ENCODE results near the gene HOXA10.

HOXA10 gene

DNA sequence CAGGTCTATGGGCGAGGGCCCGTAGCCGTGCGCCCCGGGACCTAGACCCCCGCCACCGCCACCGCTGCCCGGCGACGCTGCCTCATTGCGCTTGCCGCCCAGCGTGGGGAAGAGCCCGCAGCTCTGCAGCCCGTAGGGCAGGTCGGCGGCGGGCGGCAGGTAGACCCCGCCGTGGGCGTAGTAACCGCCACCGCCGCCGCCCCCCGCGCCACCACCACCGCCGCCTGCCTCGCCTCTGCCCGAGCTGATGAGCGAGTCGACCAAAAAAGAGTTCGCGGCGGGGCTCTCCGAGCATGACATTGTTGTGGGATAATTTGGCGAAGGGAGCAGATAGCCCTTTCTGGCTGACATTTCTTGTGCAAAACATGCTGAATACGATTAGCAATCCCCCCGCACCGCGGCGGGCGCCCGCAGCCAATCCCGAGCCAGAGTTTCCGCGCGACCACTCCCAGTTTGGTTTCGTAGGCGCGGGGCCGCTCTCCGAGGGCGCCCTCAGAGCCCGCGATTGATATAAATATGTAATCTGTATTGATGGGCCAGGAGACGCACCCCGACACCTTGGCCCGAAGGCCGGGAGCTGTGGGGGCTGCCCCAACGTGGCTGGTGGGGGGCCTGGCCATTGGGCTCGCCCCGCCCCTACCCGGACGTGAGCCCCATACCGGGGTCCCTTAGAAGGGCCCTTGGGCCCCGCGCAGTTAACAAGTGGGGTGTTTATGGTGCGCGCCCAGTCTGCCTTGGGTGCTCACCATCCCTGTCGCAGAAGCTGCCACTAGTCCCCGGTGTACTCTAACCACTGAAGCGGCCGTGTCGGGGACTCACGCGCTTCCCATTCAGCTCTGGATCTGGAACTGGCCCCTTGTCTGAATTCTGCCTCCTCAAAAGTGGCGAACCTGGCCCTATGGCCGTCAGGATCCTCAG is at the start of gene HOXA10:
HOXA10 (minus strand) TSS at position 365 of the 918 bp plus-strand sequence; CDS start at position 351, 14 bp downstream.
- no peak for DNase-seq

DNA sequence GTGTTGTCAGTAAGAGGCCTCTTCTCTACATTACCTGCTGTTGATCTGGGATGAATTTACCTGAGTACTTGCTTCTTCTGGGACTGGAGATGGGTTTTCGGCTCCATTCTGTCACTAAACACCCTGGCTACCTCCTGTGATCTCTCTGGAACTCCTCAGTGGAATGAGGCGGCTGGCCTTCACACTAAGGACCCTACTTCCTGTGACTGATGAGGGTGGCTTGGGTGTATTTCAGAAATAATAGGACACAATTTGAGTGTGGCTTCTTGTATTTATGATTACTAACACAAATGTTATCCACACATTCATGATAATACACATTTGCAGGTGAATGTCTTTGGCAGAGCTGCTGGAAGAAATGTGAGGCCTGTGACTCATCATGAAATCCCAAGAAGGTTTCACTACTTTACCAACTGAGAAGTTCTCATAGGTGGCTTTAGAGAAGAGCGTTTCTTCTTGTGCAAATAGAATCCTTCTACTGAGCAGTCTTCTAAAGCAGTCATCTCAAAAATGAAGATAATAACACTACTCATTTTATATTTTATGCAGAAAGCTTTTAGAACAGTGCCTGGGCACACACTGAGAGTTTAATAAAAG is 47.2 kb upstream of the HOXA10 start:
- DNase-seq: no peak

DNA sequence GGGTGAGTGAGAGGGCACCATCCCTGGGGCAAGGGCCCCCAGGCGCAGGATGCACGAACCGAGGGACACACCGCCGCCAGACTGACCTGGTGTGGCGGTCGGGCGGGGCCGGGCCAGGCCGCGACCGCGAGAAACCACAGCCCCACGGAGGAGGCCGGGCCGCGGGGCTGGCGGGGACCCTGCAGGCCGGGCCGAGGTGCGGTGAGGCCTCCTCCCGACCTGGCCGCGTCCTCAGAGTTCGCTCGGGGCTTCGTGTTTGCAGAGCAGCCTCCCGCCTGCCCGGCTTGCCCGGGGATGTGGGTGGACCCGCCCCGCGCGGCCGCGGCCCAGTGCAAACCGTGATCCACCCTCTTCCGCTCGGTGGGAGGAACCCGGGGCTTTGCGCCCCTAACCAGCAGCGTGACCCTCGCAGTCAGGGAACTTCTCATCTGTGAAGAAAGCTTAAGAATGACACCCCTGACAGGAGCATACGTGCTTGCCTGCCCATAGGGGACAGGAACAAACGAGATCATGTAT is 46.4 kb upstream of the HOXA10 start:
- no peak for DNase-seq

DNA sequence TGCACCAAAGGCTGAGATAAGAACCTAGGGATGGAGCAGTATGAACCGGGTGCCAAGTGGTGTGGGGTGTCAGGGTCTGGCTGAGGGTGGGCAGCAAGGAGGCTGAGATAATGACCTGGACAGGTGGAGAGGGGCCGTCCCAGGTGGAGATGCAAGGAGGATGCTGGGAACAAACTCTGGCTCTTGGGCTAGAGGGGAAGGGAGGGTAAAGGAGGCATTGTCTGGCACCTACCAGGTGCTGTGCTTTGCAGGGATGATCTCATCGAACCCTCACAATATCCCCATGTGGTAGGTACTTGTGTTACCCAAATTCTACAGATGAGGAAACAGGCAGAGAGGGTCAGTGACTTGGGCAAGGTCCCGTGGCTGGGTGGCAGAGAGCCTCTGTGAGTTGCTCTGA is 45.7 kb upstream of the HOXA10 start:
- no peak for DNase-seq

DNA sequence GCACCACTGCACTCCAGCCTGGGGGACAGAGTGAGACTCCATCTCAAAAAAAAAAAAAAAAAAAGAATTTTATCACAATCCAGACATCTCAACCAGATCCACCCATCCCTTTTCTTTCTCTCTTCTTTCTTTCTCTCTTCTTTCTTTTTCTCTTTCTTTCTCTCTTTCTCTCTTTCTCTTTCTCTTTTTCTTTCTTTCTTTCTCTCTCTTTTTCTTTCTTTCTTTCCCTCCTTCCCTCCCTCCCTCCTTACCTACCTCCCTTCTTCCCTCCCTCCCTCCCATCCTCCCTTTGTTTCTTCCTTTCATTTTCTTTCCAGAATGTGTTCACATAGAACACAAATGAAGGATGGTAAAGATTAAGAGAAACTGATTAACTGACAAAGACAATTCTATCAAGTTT is 43.8 kb upstream of the HOXA10 start:
- no peak for DNase-seq

DNA sequence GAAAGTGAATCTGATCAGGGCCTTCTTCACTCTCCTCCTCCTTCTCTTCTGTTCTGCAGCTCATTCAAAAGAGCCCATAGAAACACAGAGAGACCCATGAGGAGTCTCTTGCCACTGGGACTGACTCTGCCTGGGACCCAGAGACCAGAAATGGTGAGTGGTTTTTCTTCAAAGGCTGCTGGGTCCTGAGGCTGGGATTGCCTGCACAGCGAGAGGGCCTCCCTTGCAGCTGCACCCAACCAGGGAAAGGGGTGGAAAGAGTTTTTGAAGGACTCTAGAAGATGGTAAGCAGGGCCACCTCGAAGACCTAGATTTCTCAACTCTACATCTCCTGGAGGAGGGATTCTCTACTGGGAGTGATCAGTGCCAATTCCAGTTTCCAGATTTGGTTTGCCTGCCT is 41.2 kb upstream of the HOXA10 start:
- DNase-seq: no peak

DNA sequence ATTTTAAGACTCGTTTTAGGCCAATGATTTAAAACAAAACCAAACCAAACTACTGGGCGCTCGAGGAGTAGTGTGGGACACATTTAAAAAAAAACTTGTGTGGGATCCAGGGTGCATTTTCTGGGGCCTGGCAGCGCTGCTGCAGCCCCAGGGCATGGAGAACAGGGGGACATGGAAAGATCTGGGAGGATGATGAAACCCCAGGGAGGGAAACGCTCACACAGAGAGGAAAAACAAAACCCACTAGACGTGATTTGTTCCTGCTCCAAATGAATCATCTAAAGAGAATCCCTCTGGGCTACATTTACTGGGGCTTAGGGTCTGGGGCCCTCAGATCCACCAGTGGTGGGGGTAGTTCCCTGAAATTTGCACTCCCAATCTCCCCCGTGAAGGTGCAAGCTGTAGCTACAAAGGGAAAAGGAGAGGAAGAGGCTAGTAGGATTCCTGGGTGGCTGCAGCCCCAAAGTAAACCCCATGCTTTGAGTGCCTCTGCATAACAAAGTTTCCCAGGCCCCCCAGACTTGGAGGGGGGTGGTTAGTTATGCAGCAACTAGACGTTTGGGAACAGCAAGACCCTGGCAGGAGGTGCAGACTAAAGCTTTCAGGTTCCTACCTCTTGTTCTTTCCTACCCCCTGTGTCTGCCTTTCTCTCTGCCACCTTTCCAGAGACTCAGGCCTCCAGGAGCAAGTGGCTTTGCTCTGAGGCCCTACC is 40.3 kb upstream of the HOXA10 start:
- DNase-seq: no peak

DNA sequence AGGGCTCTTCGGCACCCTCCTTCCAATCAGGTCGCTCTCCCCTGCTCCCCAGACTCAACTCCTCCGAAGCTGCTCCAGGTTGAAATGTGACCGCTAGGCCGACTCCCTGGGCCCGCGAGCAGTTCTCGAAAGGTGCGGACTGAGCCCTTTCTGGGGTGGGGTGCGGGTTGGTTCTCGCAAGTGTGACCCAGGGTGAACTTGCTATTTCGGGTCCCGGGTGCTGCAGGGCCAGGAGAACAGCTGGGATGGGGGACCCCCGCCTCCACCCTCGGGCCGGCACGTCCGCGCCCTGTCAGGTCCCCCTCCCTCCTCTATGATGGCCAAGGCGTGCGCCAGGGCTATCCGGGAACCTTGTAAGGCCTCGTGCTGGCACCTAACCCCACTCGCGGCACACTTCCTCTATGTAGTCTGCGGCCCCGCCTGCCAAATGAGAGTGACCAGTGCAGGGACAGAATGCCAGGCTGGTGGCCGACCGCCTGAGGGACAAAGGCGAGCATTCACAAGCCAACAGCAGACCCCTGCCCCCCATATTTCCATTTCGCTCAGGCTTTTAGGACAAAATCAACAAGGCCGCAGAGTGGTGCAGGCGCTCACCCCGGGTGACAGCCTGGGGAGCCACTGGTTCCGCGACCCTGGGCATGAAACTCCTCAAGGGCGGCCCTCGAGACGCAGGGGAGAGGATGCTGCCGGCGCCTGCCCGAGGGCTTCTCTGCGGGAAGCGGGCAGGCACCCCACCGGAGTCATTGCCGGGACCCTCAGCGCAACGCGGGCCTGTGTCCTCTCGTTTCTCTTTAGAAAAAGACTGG is 39.5 kb upstream of the HOXA10 start:
- no peak for DNase-seq

DNA sequence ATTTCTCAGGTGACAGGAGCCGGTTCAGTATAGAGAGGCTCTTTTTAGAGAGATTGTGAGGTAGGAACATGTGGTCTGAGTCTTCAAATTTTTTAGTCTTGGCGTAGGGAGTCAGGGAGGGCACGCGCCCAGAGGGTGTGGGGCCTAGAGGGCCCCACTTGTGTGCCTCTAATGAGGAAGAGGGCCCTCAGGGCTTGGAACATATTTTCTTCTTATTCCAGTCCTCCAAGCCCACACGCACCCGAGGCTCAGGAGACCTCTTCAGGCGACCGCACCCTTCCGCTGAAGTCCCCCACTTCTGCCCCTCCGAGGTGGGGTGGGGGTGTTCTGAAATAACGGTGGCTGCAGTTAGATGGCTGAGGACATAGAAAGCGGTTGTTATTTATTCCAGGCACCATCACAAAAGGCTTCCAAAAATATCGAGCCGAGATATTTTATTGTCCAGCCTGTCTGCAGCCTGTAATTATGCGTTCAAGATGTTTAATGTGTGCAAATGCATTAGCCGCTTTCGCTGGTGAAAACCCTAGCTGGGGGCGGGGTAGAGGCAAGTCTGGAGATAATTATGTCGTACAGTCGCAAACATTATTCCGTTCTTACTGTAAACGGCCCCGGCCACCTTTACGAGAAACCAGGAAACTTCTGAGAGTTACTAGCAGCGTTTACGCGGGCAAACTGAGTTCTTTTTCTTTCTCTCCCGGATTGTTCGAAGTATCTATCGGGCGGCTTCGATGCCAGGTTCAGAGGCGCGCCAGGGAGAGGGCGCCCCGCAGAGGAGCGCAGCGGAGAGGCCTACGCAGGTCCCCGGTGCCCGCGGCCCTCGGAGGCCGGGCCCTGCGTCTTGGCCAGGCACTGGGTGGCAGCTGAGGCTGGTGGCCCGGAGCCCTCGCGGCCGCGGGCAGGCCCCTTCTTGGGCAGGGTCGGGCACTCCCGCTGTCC is 38.6 kb upstream of the HOXA10 start:
- peak; percentile 38 for DNase-seq

DNA sequence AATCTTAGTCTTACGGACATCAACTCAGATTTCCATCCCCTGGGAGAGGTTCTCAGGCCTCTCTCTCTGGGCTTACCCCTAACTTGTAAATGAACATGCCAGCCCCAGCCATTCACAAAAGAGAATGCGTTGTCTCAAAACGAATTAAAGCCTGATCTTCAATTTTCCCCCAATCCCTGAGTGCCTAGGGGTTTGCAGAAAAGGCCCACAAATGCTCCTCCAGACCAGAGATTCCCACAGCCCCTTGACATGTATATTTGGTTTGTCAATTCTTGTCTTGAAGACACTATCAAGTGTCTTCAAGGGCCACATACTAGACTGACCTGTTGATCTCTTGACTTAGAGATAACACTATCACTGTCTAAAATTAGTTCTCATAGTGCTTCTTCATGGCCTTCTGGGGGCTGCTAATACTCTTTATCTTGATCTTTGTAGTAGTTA is 37.7 kb upstream of the HOXA10 start:
- no peak for DNase-seq

DNA sequence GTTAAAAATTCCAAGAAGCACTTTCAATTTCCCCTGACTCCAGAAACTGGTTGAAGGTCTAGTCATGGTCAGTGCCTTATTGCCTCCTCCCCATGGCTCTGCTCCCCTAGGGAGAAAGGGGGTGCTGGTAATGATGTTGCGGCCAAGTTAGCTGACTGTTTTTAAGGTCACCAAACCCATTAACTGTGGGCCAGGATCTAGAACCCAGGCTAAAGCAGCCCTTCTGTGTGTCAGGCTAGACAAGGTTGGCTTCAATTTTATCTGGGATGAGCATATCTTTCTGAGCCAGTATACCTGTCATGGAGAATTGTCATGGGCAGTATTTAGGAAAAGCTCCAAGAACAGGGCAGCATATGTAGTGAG is 36.9 kb upstream of the HOXA10 start:
- no peak for DNase-seq

DNA sequence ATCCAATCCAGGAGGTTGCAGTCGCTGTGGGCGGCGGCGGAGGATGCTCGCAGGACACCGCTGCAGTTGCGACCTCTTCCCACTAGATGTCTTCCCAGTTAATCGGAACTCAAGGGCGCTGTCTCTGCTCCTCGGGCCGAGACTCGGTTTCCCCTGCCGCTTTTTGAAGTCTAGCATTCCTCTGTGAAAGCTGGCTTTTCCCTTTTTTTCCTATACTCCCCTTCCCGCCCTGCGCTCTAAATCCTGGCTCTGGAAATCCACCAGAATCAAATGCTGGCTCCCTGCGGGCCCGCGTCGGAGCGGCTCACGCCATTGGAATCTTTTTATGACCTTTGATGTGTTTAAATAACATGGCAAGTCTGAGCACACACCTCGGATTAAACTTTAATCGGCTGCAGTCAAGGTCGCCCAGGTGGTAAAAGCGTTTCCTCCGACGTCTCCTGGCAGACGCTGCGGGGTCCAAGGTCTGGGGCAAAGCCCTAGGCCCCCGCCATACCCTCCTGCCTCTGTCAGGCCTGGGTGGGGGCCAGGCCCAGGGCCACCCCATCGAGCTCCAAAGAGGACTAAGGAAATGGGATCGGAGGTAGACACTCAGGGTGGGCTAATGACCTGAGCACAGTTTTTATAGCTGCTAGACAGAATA is 36.4 kb upstream of the HOXA10 start:
- peak; percentile 80 for DNase-seq

DNA sequence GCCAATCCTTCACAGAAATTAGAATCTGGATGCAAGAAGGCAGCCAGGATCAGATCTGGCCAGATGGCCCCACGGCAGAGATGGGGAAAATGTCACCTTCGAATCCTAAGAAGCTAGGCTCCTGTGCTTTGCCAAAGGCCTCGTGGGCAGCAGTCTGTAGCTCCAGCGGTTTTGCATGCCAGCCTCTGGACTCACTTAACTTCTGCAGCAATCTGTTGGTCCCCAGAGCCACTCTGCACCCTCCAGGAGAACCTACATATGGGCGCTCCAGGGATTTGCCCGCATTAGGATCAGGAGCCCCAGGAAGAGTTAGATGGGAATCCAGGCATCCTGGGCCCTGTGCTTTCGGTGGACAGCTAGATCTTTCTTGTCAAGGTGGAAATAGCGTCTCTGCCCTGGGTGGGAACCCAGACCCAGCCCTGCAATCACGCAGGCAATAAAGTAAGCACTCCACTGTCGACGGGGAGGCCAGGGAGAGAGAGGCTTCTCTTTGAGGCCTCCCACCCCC is 35.9 kb upstream of the HOXA10 start:
- DNase-seq: no peak

DNA sequence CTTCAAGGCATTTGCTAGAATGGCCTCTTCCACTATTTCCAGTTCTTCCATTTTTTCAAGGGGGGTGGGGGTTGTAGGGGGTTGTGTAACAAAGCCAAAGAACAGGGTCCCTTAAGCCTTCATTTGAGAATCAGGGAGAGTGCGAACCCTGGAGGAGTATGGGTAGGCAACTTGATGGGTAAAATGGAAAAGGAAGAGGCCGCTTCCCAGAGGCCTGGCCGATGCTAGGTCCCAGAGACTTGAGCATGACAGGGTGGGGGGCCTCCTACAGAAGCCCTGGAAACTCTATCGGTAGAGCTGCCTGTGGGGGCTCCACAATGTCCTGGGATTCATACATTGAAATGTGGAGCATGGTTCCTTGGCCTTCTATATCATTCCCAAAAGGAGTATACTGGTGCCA is 34.9 kb upstream of the HOXA10 start:
- DNase-seq: no peak

DNA sequence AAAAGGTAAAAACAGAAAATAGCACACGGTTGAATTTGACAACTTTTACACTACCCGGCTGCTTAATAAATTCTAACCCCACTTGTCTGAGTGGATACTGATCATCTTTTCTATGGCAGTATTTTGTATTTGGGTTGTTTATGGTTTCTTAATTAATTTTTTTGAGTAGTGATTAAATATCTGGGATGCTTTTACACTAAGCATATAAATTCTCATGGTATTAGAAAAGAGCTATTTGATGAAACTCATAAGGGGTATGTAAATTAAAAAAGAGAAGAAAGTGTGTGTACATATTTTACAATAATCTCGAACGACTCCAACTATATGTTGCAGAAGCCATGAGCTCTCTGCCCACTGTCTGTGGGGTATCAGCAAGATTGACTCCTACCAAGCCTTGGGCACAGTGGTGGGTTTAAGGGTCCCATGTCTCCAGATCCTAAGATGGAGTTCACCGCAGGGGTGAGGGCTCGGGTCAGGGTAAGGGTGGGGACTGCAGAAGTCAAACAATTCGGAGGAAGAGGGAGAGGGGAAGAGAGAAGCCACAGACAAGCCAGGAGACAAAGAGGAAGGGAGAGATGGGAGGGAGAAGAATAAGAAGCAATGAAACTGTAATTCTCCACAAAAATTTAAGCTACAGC is 33.3 kb upstream of the HOXA10 start:
- DNase-seq: no peak

DNA sequence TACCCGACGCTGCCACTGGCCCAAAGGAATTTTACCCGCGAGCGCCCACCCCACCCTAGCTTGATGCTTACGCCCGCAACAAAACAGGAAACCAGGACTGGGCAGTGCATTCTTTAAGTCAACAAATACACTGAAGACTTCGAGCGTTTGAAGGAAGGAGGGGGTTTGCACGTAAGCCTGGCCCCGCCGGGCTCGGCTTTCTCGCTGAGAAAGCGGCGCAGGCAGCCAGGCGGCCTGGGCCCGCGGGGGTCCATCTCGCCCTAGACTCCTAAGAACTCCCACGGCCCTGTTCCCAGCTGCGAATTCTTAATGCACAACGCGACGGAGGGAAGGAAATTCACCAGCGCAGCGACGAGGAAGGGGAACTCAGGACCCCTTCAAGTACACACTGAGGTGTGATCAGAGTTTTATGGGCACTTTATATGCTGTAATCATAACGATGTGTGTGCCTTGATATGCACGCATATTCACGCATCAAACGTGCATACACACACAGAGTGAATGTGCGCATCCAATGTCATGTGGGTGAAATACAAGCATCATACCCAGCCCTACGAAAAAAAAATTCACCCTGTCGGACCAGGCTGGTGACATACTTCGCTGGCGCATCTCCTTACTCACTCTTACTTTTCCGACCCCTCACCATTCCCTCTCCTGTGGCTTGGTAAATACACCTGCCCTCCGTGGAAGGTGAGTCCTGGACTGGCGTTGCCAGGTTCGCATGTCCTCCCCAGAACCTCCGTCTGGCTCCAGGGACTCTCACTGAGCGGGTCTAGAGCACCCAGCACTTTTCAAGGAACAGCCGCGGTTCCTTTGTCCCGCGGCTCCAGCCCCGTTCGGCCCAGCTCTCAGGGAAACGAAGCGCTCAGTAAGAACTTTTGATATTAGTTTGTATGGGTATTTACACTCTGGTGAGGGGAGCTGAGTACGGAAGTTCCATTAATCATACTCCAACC is 31.5 kb upstream of the HOXA10 start:
- no peak for DNase-seq

DNA sequence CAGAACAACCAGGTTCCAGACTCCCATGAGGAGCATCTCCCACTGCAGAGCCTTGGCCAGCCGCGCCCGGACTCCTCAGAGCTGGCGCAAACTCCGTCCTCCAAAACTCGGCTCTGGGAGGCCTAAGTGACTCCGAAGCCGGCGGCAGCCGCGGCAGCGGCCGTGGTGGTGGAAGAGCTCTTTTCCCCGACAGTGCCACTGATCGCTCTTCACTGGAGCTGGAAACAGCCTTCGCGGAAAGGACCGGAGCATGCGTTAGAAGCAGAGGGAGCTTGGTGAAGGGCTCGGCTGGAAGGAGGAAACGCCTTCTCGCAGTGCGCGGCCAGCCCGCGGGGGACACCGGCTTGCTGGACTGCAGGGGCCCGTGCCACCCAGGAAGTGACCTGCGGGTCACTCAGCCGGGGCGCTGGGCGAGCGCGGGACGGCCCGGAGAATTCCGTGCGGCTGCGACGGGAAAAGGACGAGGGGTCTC is 30.8 kb upstream of the HOXA10 start:
- peak; percentile 54 for DNase-seq

DNA sequence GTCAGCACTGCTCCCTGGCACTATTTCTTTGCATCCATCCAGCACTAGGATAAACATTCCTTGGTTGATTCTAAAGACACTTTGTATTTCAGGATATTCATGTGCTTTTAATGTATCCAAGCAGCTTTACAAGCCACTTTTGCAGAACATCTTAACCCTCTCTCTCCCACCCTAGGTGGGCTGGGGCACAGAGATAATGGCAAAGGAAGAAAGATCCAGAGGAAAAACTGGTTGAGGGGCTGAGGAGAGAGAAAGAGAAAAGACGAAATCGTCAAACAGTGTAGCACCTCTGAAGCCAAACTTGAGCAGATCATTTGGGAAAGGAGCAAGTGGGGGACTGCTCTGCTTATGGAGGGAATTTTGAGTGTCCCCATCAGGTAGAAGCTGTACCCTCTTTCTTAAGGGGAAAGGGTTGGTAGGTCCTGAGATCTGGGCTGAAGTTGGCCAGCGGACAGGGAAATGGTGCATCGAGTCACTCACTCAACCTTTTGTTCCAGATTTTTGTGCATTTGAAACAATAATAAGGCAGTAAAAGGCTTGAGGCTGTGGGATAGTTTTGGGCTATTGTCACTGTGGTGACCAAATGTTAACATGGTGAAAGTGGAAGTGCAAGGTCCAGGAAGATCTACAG is 30.0 kb upstream of the HOXA10 start:
- no peak for DNase-seq
